Measurements from ENCODE around the gene AMY2B. TPM values are rescaled to one million over a fixed set of nuclear protein-coding genes. Genes with fewer than 3 reads are reported as not detected.
"Not testable (repeated sequence)": the region's sequence is repeated elsewhere in the genome, so short reads cannot be mapped to it uniquely, and the experiment has no call there.

The AMY2B gene
- total and polyA plus RNA-seq, 2 of the 13 experiments (the other 11 are each of a cell fraction or from before 2014, with no cell fraction given): 1.3 to 1.9 TPM

DNA sequence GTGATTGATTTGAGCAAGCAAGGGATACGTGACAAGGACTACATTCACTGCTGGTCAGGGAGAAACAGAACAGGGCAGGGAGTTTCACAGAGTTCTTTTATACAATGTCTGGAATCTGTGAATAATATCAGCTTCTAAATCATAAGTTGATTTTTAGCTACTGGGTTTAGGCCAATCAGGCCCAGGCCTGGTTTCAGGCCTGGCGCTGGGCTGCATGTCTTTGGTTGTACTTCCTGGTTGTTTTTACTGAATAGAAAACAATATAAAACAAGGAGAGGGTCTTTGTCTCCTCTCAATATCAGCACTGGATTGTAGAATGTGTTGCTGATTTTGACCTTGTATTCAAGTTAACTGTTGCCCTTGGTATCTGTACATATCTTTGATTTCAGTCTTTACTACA is 45.0 kb downstream of the AMY2B start:
- H2AFZ ChIP-seq (ENCODE audit: low read length): no peak overlapping the region
- H3K36me3 ChIP-seq (replicated peaks in 1 of 2; ENCODE audit: control insufficient read depth in 1 of 2, insufficient read depth in 2 of 2, low read length in 2 of 2): no peaks in the 10 kb centered on the region
- no TSS peak for BruUV-seq (replicated peaks)
- H3K4me2 ChIP-seq (ENCODE audit: low read depth, low read length): no peak overlapping the region
- ChIA-PET POLR2A (no interaction called here), CTCF (ENCODE audit: low intra/inter-chr PET ratio, low total read pairs) (no interaction called here)
- FAIRE-seq (no peak), DNase-seq (ENCODE audit: low spot score) (no peak), ATAC-seq (no peak)
- no peak for TF ChIP-seq ZNF672 (CRISPR knock-in tag; IDR thresholded peaks at IDR 0.05)
- 75% methylated on average over 2 of the region's 2 CpGs for WGBS (ENCODE audit: low lambda C conversion rate)
- intact Hi-C loops (cut with micrococcal nuclease; ENCODE audit: unreplicated experiment) (no loop called here), in situ Hi-C loops (cut with HindIII; ENCODE audit: extremely low pct_ligation_motif_present, low pct_unique_long_range_greater_than_20kb) (no loop called here)
- no peaks in the 10 kb centered on the region for H3K4me1 ChIP-seq (ENCODE audit: insufficient read depth, low read length)
- no peaks in the 10 kb centered on the region for H4K20me1 ChIP-seq (ENCODE audit: insufficient read depth, low read length)
- H3K4me3 ChIP-seq (replicated peaks in 1 of 3; ENCODE audit: insufficient read depth in 1 of 3, low read depth in 2 of 3, low read length in 3 of 3): no peak overlapping the region
- no peak overlapping the region for H3K9ac ChIP-seq (ENCODE audit: insufficient read depth, low read depth, low read length)
- no peaks in the 10 kb centered on the region for H3K79me2 ChIP-seq (ENCODE audit: insufficient read depth, low read length)
- no peaks in the 10 kb centered on the region for H3K27me3 ChIP-seq (ENCODE audit: control insufficient read depth in 1 of 2, insufficient read depth in 2 of 2, low read length in 2 of 2)
- H3K9me3 ChIP-seq (ENCODE audit: low read length): no peaks in the 10 kb centered on the region
- no peak overlapping the region for H3K27ac ChIP-seq (ENCODE audit: extremely low read length, insufficient read depth, low read length)

DNA sequence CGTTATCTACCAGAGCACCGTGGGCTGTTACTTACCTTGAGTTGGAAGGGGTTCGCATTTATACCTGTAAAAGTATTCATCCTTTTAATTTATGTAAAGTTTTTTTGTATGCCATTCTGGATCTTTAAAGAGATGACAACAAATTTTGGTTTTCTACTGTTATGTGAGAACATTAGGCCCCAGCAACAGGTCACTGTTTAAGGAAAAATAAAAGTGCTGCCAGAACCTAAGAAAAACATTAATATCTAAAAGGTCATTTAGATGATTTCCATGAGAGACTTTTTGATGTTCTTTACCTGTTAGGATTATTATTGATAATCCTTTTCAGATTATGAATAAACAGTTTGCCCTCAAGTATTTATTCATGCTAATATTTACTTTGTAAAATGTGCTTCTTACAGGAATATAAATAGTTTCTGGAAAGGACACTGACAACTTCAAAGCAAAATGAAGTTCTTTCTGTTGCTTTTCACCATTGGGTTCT is 45.6 kb downstream of the AMY2B start, which contains the start of gene AMY2A:
Gene AMY2A, plus strand, starts transcription at position 434 of the 484 bp plus-strand sequence. Its CDS starts 14 bp downstream, at position 448.
- H3K9ac ChIP-seq (ENCODE audit: insufficient read depth, low read depth, low read length); H2AFZ ChIP-seq (ENCODE audit: low read length); ATAC-seq; CTCF ChIA-PET (ENCODE audit: low intra/inter-chr PET ratio, low total read pairs); intact Hi-C loops (cut with micrococcal nuclease; ENCODE audit: unreplicated experiment); POLR2A ChIA-PET; H3K27me3 ChIP-seq (ENCODE audit: control insufficient read depth in 1 of 2, insufficient read depth in 2 of 2, low read length in 2 of 2); H3K9me3 ChIP-seq (ENCODE audit: low read length); H3K27ac ChIP-seq (ENCODE audit: extremely low read length, insufficient read depth, low read length); BruUV-seq (replicated peaks); in situ Hi-C loops (cut with HindIII; ENCODE audit: extremely low pct_ligation_motif_present, low pct_unique_long_range_greater_than_20kb); FAIRE-seq; DNase-seq (ENCODE audit: low spot score); H3K4me3 ChIP-seq (replicated peaks in 1 of 3; ENCODE audit: insufficient read depth in 1 of 3, low read depth in 2 of 3, low read length in 3 of 3); H3K4me1 ChIP-seq (ENCODE audit: insufficient read depth, low read length); H3K4me2 ChIP-seq (ENCODE audit: low read depth, low read length); H3K79me2 ChIP-seq (ENCODE audit: insufficient read depth, low read length); H4K20me1 ChIP-seq (ENCODE audit: insufficient read depth, low read length); H3K36me3 ChIP-seq (replicated peaks in 1 of 2; ENCODE audit: control insufficient read depth in 1 of 2, insufficient read depth in 2 of 2, low read length in 2 of 2): not testable (repeated sequence)
- 24% methylated on average over 3 of the region's 3 CpGs for WGBS (ENCODE audit: low lambda C conversion rate)

DNA sequence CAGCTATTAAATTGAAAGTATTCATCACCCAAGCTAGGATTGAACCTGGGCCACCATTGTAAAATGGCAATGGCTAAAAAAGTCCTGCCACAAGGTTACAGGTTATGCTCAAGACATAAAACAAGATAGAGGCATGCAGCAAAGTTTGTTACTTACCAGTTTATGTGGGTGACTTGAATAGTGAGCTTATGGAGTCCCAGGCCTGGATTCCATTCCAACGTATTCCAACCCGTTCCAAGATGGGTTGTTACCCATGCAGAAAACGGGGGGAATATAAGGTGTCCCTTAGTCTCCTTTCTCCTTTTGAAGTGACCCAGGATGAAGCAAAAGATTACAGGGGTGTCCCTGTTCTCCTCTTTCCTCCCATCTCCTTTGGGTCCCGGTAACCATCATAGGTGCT is 56.0 kb downstream of the AMY2B start:
- H4K20me1 ChIP-seq (ENCODE audit: insufficient read depth, low read length); H3K4me2 ChIP-seq (ENCODE audit: low read depth, low read length); H3K27me3 ChIP-seq (ENCODE audit: control insufficient read depth in 1 of 2, insufficient read depth in 2 of 2, low read length in 2 of 2); DNase-seq (ENCODE audit: low spot score); H3K79me2 ChIP-seq (ENCODE audit: insufficient read depth, low read length); H3K9me3 ChIP-seq (ENCODE audit: low read length); ATAC-seq; BruUV-seq (replicated peaks); intact Hi-C loops (cut with micrococcal nuclease; ENCODE audit: unreplicated experiment); H3K4me1 ChIP-seq (ENCODE audit: insufficient read depth, low read length); POLR2A ChIA-PET; H3K27ac ChIP-seq (ENCODE audit: extremely low read length, insufficient read depth, low read length); FAIRE-seq; H2AFZ ChIP-seq (ENCODE audit: low read length); CTCF ChIA-PET (ENCODE audit: low intra/inter-chr PET ratio, low total read pairs); H3K4me3 ChIP-seq (replicated peaks in 1 of 3; ENCODE audit: insufficient read depth in 1 of 3, low read depth in 2 of 3, low read length in 3 of 3); in situ Hi-C loops (cut with HindIII; ENCODE audit: extremely low pct_ligation_motif_present, low pct_unique_long_range_greater_than_20kb); H3K9ac ChIP-seq (ENCODE audit: insufficient read depth, low read depth, low read length); H3K36me3 ChIP-seq (replicated peaks in 1 of 2; ENCODE audit: control insufficient read depth in 1 of 2, insufficient read depth in 2 of 2, low read length in 2 of 2): not testable (repeated sequence)
- 0% methylated on average over 1 of the region's 4 CpGs for WGBS (ENCODE audit: low lambda C conversion rate)

Other genes with a start within 250 kb of the AMY2B start
- 4.9 and 9.1 TPM in 2 replicates for gene RNPC3, start 45.9 kb upstream of the AMY2B start, total RNA-seq (2016; rRNA removed; fragmentation: Illumina TruSeq; extraction: Trizol)
- 18.8 and 22.1 TPM in 2 replicates for gene RNPC3, start 45.9 kb upstream of the AMY2B start, polyA plus RNA-seq (2011; rRNA removed)
- not detected in 2 replicates for gene AMY2A, start 45.8 kb downstream of the AMY2B start, total RNA-seq (2016; rRNA removed; fragmentation: Illumina TruSeq; extraction: Trizol)
- not detected in 2 replicates for gene AMY2A, start 45.8 kb downstream of the AMY2B start, polyA plus RNA-seq (2011; rRNA removed)
- not detected in 2 replicates for gene AMY1A, start 84.2 kb downstream of the AMY2B start, total RNA-seq (2016; rRNA removed; fragmentation: Illumina TruSeq; extraction: Trizol)
- not detected in 2 replicates for gene AMY1A, start 84.2 kb downstream of the AMY2B start, polyA plus RNA-seq (2011; rRNA removed)
- gene AMY1B, start 124.6 kb downstream of the AMY2B start, total RNA-seq (2016; rRNA removed; fragmentation: Illumina TruSeq; extraction: Trizol): not detected in 2 replicates
- not detected in 2 replicates for gene AMY1B, start 124.6 kb downstream of the AMY2B start, polyA plus RNA-seq (2011; rRNA removed)
- not detected in 2 replicates for gene AMY1C, start 178.3 kb downstream of the AMY2B start, total RNA-seq (2016; rRNA removed; fragmentation: Illumina TruSeq; extraction: Trizol)
- gene AMY1C, start 178.3 kb downstream of the AMY2B start, polyA plus RNA-seq (2011; rRNA removed): not detected in 2 replicates

All from HepG2 (cell line).